D341Med (cell line): ENCODE measurements around the gene EYA3.

Experiments used
- DNase-seq: peaks from one replicate; pipeline ENCODE4 v3.0.0; 2012; ENCODE audit warnings: low spot score

Gene EYA3

GRCh38 chr1:28071813-28072212, 16.6 kb downstream of the EYA3 start:
- no peak for DNase-seq

GRCh38 chr1:28070725-28071593, 17.5 kb downstream of the EYA3 start:
- no peak for DNase-seq

- DNase-seq = no peak
These were observed 20.8 kb downstream of the EYA3 start for GRCh38 chr1:28067523-28068090.

GRCh38 chr1:28066393-28067154, 21.8 kb downstream of the EYA3 start:
- no peak for DNase-seq

DNA sequence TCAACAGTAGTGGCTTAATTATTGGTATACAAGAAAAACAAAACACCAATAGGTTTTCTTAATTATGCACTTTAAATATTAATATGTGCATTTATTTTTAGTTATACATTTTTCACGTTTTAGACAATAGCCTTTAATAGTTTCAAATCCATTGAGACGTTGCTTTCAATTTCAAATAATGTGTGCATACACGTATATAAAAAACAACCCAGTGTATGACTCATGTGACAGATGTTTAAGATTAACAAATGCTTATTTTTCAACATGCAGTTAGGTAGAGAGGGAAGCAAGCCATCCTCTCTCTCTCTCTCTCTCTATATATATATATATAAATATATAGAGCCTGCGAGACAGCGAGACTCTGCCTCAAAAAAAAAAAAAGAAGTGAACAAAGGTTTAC, 24.3 kb downstream of the EYA3 start:
- DNase-seq = no peak

DNA sequence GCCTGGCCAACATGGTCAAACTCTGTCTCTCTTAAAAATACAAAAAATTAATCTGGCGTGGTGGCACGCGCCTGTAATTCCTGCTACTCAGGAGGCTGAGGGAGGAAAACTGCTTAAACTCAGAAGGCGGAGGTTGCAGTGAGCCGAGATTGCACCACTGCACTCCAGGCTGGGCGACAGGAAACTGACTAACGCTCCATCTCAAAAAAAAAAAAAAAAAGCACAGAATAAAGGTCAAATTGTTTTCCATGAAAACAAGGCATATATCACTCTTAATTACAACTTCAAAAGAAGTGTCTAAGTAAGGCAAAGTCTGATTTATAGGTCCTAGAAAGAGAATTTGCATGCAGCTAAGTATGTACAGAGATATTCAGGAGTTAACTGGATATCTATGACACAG, 25.6 kb downstream of the EYA3 start:
- no peak for DNase-seq

- DNase-seq = no peak
These were observed 29.2 kb downstream of the EYA3 start for GRCh38 chr1:28058971-28059878.

DNA sequence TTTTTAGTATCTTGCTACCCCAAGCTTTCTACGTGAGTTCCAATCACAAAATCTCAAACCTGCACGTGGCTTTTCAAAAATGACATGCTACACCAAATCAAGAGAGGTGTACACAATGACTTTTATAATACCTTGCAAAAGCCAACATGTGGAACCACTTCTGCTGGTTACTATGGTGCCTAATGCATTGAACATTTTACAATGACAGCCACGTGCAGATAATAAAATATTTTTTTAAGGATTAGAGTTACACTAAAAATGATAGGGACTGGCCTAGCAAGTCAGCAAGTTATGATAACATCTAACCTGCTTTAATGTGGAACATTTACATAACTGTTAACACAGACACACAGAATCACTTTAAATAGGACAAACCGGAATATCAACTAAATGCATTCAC, 30.2 kb downstream of the EYA3 start:
- DNase-seq = no peak

DNA sequence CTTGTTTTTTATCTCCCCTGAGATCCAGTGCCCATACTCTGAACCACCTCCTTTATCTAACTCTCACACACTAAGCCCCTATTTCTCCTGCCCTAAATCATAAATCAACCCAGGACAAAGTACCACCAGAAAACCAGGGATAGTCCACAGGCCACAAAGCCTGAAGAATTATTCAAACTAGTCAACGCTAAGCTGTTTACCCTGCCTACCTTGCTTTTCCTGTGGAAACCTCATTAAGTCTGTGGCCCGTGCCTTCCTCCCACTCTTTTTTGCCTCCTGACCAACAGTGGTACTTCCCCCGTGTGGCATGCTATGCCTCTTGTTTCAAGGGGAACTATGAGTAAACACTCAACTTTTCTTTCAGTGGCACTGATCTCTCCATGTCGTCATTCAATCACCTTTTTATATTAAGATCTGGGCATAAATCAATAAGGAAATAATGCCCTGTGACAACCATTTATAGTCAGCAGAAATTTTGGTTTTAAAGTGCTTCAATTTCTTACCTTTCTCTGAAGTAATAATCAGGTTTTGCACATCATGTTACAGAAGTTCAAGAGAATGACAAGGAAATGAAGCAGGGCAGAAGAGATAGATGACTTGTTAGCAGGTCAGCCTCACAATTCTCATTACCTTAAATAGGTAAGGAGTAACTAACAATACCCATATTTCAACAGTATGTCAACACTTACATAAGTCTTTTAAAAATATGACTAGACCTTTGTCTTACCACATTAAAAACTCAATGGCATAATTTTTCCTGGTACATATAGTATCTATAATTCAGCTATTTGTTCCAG, 32.1 kb downstream of the EYA3 start:
- no peak for DNase-seq

GRCh38 chr1:28050776-28051175, 37.6 kb downstream of the EYA3 start:
- DNase-seq = no peak

GRCh38 chr1:28046716-28047115, 41.7 kb downstream of the EYA3 start:
- no peak for DNase-seq

- DNase-seq = no peak
These were observed 42.6 kb downstream of the EYA3 start for GRCh38 chr1:28045777-28046176.

GRCh38 chr1:28044399-28044798, 44.0 kb downstream of the EYA3 start:
- no peak for DNase-seq

GRCh38 chr1:28039341-28039740, 49.1 kb downstream of the EYA3 start:
- no peak for DNase-seq

DNA sequence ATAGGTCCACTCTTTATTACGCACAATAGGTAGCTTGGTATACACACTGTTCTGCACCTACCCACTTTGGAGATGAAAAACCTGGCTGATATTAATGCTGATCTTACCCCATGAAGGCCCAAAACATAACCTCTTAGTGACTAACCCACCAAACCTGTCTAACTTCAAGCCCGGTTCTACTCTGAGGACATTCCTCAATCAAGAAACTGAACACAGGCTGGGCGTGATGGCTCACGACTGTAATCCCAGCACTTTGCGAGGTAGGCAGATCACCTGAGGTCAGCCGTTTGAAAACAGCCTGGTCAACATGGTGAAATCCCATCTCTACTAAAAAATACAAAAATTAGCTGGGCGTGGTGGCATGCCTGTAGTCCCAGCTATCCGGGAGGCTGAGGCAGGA, 50.5 kb downstream of the EYA3 start:
- no peak for DNase-seq

GRCh38 chr1:28037206-28037605, 51.2 kb downstream of the EYA3 start:
- DNase-seq = no peak

DNA sequence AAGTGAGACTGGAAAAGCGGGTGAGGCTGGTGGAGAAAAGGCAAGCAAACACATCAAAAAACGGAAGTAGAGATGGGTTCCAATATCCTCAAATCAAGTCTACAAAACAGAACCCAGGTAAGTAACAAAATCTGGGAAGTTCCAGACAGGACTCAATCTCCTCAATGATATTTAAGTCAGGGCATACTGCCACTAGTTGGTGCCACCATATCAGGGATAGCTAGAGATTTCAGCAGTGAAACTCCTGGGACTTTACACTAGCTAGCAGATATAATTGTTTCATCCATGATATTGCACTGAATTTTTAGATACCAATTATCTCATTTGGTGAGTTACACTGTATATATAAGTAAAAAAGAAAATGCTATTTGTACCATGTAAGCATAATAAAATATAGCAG, 52.0 kb downstream of the EYA3 start:
- no peak for DNase-seq

GRCh38 chr1:28035420-28035819, 53.0 kb downstream of the EYA3 start:
- DNase-seq = no peak

GRCh38 chr1:28032281-28032680, 56.1 kb downstream of the EYA3 start:
- DNase-seq = no peak

- DNase-seq = no peak
These were observed 57.2 kb downstream of the EYA3 start for GRCh38 chr1:28031173-28031572.
